H1 (cell line): ENCODE measurements around the gene PTCH1. TPM values are rescaled to one million over a fixed set of nuclear protein-coding genes. Genes with fewer than 3 reads are reported as not detected.

Experiments
- CTCF ChIA-PET: fragments of 300-600 bp; sonication (Branson Sonifier 250); formaldehyde crosslinking; loops from one replicate; lab custom pipeline; 2021; ENCODE audit not compliant: partially characterized antibody; lab: Charles Lee
- POLR2A ChIA-PET: fragments of 300-600 bp; sonication (Branson Sonifier 250); formaldehyde crosslinking; loops from one replicate; lab custom pipeline; 2021; ENCODE audit warnings: inconsistent platforms; ENCODE audit not compliant: partially characterized antibody; lab: Charles Lee
- DNase-seq, 2 experiments: peaks; one replicate each; pipeline versions ENCODE4 v3.0.0 to v3.0.0-alpha.2; 2010 to 2022; ENCODE audit warnings: low spot score in 2 of 2, low read depth in 1 of 2, mixed read lengths in 1 of 2
- FAIRE-seq: peaks from 2 replicates; lab custom pipeline; 2011; peaks lifted over from hg19 to GRCh38; lab: Jason Lieb, UNC
- H2AFZ ChIP-seq: 2 replicates; pipeline ENCODE4 v1.8.1; 2012; ENCODE audit warnings: low read length, inconsistent platforms
- H2AK5ac ChIP-seq: 2 replicates; pipeline ENCODE4 v1.6.1; 2013; ENCODE audit warnings: low read depth, low read length
- H2BK120ac ChIP-seq: replicated peaks from 2 replicates; pipeline ENCODE3; 2013; ENCODE audit warnings: low read depth, low read length, inconsistent platforms
- H2BK12ac ChIP-seq: 2 replicates; pipeline ENCODE4 v1.6.1; 2013; ENCODE audit warnings: low read depth, low read length
- H2BK15ac ChIP-seq: 2 replicates; pipeline ENCODE4 v1.6.1; 2013; ENCODE audit warnings: low read length
- H2BK20ac ChIP-seq: 2 replicates; pipeline ENCODE4 v1.6.1; 2013; ENCODE audit warnings: low read length
- H2BK5ac ChIP-seq: 2 replicates; pipeline ENCODE4 v1.6.1; 2013; ENCODE audit warnings: low read depth, low read length
- H3K14ac ChIP-seq: 2 replicates; pipeline ENCODE4 v1.6.1; 2013; ENCODE audit warnings: inconsistent platforms; ENCODE audit not compliant: insufficient read length
- H3K18ac ChIP-seq: 2 replicates; pipeline ENCODE4 v1.6.1; 2013; ENCODE audit warnings: low read length; ENCODE audit errors: extremely low read depth
- H3K23ac ChIP-seq: 2 replicates; pipeline ENCODE4 v1.6.1; 2013; ENCODE audit warnings: inconsistent platforms; ENCODE audit not compliant: insufficient read length
- H3K23me2 ChIP-seq: 2 replicates; pipeline ENCODE4 v1.6.1; 2013; ENCODE audit warnings: low read depth, low read length
- H3K27ac ChIP-seq: 2 replicates; pipeline ENCODE4 v1.6.1; 2011; ENCODE audit warnings: low read depth, low read length, inconsistent platforms
- H3K27me3 ChIP-seq, 4 experiments: replicated peaks in 1 of 4; 1 replicate in 1 of 4; 2 replicates in 3 of 4; pipeline versions ENCODE4 v1.6.1 to v1.8.1; 2011 to 2013; ENCODE audit warnings: low read length in 3 of 4, mild to moderate bottlenecking in 3 of 4, inconsistent platforms in 2 of 4, mixed read lengths in 2 of 4, moderate library complexity in 1 of 4; ENCODE audit not compliant: control insufficient read depth in 3 of 4, insufficient read depth in 3 of 4; ENCODE audit errors: extremely low read depth in 1 of 4
- H3K36me3 ChIP-seq, 4 experiments: 2 replicates each; pipeline versions ENCODE4 v1.6.1 to v1.8.1; 2011 to 2013; ENCODE audit warnings: mild to moderate bottlenecking in 4 of 4, low read length in 3 of 4, moderate library complexity in 2 of 4, control low read depth in 1 of 4, inconsistent platforms in 1 of 4; ENCODE audit not compliant: insufficient read depth in 4 of 4, control insufficient read depth in 2 of 4
- H3K4ac ChIP-seq: replicated peaks from 2 replicates; pipeline ENCODE3; 2013; ENCODE audit warnings: low read length, low read depth, mixed read lengths, inconsistent platforms; ENCODE audit not compliant: insufficient read length
- H3K4me1 ChIP-seq, 4 experiments: replicated peaks in 1 of 4; 1 replicate in 1 of 4; 2 replicates in 3 of 4; pipeline versions ENCODE4 v1.6.1 to v1.8.1; 2011 to 2013; ENCODE audit warnings: low read length in 3 of 4, inconsistent platforms in 2 of 4, mixed read lengths in 1 of 4; ENCODE audit not compliant: insufficient read depth in 4 of 4, control insufficient read depth in 3 of 4
- H3K4me2 ChIP-seq, 2 experiments: 2 replicates each; pipeline versions ENCODE4 v1.6.1 to v1.8.1; 2011 to 2013; ENCODE audit warnings: low read depth in 2 of 2, low read length in 2 of 2, control low read depth in 1 of 2, inconsistent platforms in 1 of 2, mild to moderate bottlenecking in 1 of 2; ENCODE audit not compliant: insufficient read depth in 1 of 2
- H3K4me3 ChIP-seq, 4 experiments: fragments of 200-600, 300-600 bp in 1 of 4; sonication (generic), shearing (Covaris generic), sonication (Bioruptor Twin) in 1 of 4; 2 replicates each; pipeline versions ENCODE4 v1.5.1 to v1.8.1; 2011 to 2016; ENCODE audit warnings: low read length in 4 of 4, low read depth in 3 of 4, control low read depth in 2 of 4, inconsistent platforms in 2 of 4, mild to moderate bottlenecking in 2 of 4, mixed read lengths in 1 of 4, moderate library complexity in 1 of 4; ENCODE audit not compliant: insufficient read depth in 2 of 4; ENCODE audit errors: extremely low read depth in 1 of 4
- H3K56ac ChIP-seq: replicated peaks from 2 replicates; pipeline ENCODE3; 2013; ENCODE audit warnings: low read depth, mild to moderate bottlenecking, mixed read lengths, low read length, inconsistent platforms; ENCODE audit not compliant: insufficient read length
- H3K79me1 ChIP-seq: 2 replicates; pipeline ENCODE4 v1.6.1; 2013; ENCODE audit warnings: low read depth, low read length, control low read depth
- H3K79me2 ChIP-seq, 2 experiments: 2 replicates each; pipeline versions ENCODE4 v1.6.1 to v1.8.1; 2012 to 2013; ENCODE audit warnings: low read length in 2 of 2, mild to moderate bottlenecking in 2 of 2, inconsistent platforms in 1 of 2; ENCODE audit not compliant: insufficient read depth in 2 of 2, control insufficient read depth in 1 of 2
- H3K9ac ChIP-seq, 4 experiments: replicated peaks in 1 of 4; 1 replicate in 1 of 4; 2 replicates in 3 of 4; pipeline versions ENCODE4 v1.6.1 to v1.8.1; 2011 to 2013; ENCODE audit warnings: low read depth in 3 of 4, low read length in 3 of 4, control low read depth in 2 of 4, mild to moderate bottlenecking in 2 of 4, moderate library complexity in 2 of 4, inconsistent platforms in 1 of 4; ENCODE audit errors: extremely low read depth in 1 of 4
- H3K9me3 ChIP-seq, 2 experiments: 2 replicates each; pipeline versions ENCODE4 v1.6.1 to v1.8.1; 2012 to 2013; ENCODE audit warnings: mild to moderate bottlenecking in 2 of 2, moderate library complexity in 2 of 2, control low read depth in 1 of 2, inconsistent platforms in 1 of 2, low read depth in 1 of 2, low read length in 1 of 2, mixed read lengths in 1 of 2; ENCODE audit not compliant: insufficient read depth in 2 of 2
- H4K20me1 ChIP-seq, 2 experiments: replicated peaks in 1 of 2; 2 replicates each; pipeline versions ENCODE3 to v1.8.1; 2011 to 2013; ENCODE audit warnings: inconsistent platforms in 2 of 2, low read length in 2 of 2, mild to moderate bottlenecking in 1 of 2; ENCODE audit not compliant: insufficient read depth in 2 of 2, control insufficient read depth in 1 of 2
- H4K5ac ChIP-seq: 2 replicates; pipeline ENCODE4 v1.6.1; 2013; ENCODE audit warnings: low read length, low read depth, mixed read lengths, inconsistent platforms; ENCODE audit not compliant: insufficient read length
- H4K8ac ChIP-seq: 2 replicates; pipeline ENCODE4 v1.8.0; 2013; ENCODE audit warnings: mild to moderate bottlenecking, moderate library complexity, low read length, inconsistent platforms; ENCODE audit not compliant: insufficient read depth; ENCODE audit errors: extremely low read depth
- H4K91ac ChIP-seq: replicated peaks from 2 replicates; pipeline ENCODE3; 2013; ENCODE audit warnings: low read length, mixed read lengths, inconsistent platforms; ENCODE audit not compliant: insufficient read length
- CBX5 ChIP-seq: fragments of 300-800, 300-1000 bp; sonication (generic); IDR thresholded peaks from 2 replicates; pipeline ENCODE4 v1.7.1; 2016; ENCODE audit warnings: antibody characterized with exemption, low read length, low read depth
- CREB1 ChIP-seq: IDR thresholded peaks from 2 replicates; pipeline ENCODE4 v1.6.1; 2012; ENCODE audit warnings: inconsistent platforms
- CTBP2 ChIP-seq: IDR thresholded peaks from 2 replicates; pipeline ENCODE4 v1.7.0; 2011; ENCODE audit warnings: borderline replicate concordance, mild to moderate bottlenecking, moderate library complexity, mixed read lengths, low read length; ENCODE audit not compliant: insufficient read depth, insufficient read length
- EGR1 ChIP-seq: IDR thresholded peaks from 2 replicates; pipeline ENCODE4 v1.6.1; 2011; ENCODE audit warnings: low read depth, low read length, borderline replicate concordance
- GTF2F1 ChIP-seq: IDR thresholded peaks from 2 replicates; pipeline ENCODE4 v1.6.1; 2012; ENCODE audit warnings: low read depth, low read length, improper control_type of control experiment, borderline replicate concordance
- JUN ChIP-seq: IDR thresholded peaks from 2 replicates; pipeline ENCODE4 v1.6.1; 2011; ENCODE audit warnings: low read depth, mild to moderate bottlenecking, improper control_type of control experiment, low read length
- NRF1 ChIP-seq: IDR thresholded peaks from 2 replicates; pipeline ENCODE4 v1.6.1; 2011; ENCODE audit warnings: mild to moderate bottlenecking, low read depth, low read length, improper control_type of control experiment
- PHF8 ChIP-seq: fragments of 200-600 bp; sonication (generic); conservative IDR thresholded peaks from 2 replicates; pipeline ENCODE4 v1.7.1; 2012; ENCODE audit warnings: low read depth, mild to moderate bottlenecking, inconsistent platforms, low read length, moderate library complexity
- POLR2A ChIP-seq, 2 experiments: IDR thresholded peaks; 1 replicate in 1 of 2; 2 replicates in 1 of 2; pipeline ENCODE4 v1.6.1; 2011; ENCODE audit warnings: low read depth in 2 of 2, low read length in 2 of 2, mild to moderate bottlenecking in 2 of 2; ENCODE audit errors: control extremely low read depth in 1 of 2
- POU5F1 ChIP-seq: IDR thresholded peaks from 2 replicates; pipeline ENCODE4 v1.6.1; 2011; ENCODE audit warnings: low read depth, mild to moderate bottlenecking, low read length, moderate library complexity
- RBBP5 ChIP-seq: IDR thresholded peaks from 2 replicates; pipeline ENCODE4 v1.7.1; 2012; ENCODE audit warnings: low read depth, mild to moderate bottlenecking, inconsistent platforms, low read length, moderate library complexity, borderline replicate concordance
- SIN3A ChIP-seq, 2 experiments: IDR thresholded peaks in 1 of 2; conservative IDR thresholded peaks in 1 of 2; 2 replicates each; pipeline ENCODE4 v1.6.1; 2011 to 2012; ENCODE audit warnings: low read length in 2 of 2, improper control_type of control experiment in 1 of 2, low read depth in 1 of 2, mild to moderate bottlenecking in 1 of 2
- SP2 ChIP-seq: IDR thresholded peaks from 2 replicates; pipeline ENCODE4 v1.6.1; 2012; ENCODE audit warnings: mild to moderate bottlenecking, low read length, inconsistent platforms
- SP4 ChIP-seq: IDR thresholded peaks from 2 replicates; pipeline ENCODE4 v1.6.1; 2012; ENCODE audit warnings: low read length, inconsistent platforms
- TBP ChIP-seq: IDR thresholded peaks from 2 replicates; pipeline ENCODE4 v1.6.1; 2011; ENCODE audit warnings: low read depth, low read length, improper control_type of control experiment
- ZNF274 ChIP-seq: IDR thresholded peaks from 2 replicates; pipeline ENCODE4 v1.7.0; 2012; ENCODE audit warnings: low read length, borderline replicate concordance; ENCODE audit errors: extremely low read depth
- WGBS, 2 experiments: shearing (Covaris generic) in 1 of 2; methylation state at CpG; one replicate each; pipeline versions ENCODE4 v1.1.6 to v1.1.7; 2013 to 2015; ENCODE audit warnings: low lambda C conversion rate in 2 of 2, mixed read lengths in 2 of 2, inconsistent platforms in 1 of 2, low coverage in 1 of 2, missing lambda C conversion rate in 1 of 2; ENCODE audit not compliant: insufficient replicate concordance in 2 of 2, insufficient coverage in 1 of 2, insufficient read length in 1 of 2; ENCODE audit errors: extremely low coverage in 1 of 2, missing lambda C conversion rate in 1 of 2; 5-methylcytosine and 5-hydroxymethylcytosine counted together
- polyA plus RNA-seq, 7 experiments: library from polyadenylated mRNA; depleted of rRNA in 3 of 7; stranded (reverse) in 5 of 7; unstranded in 2 of 7; fragments of >200 nt in 5 of 7; fragments of 200-250 nt in 2 of 7; gene quantifications; 1 replicate in 5 of 7; 2 replicates in 1 of 7; 4 replicates in 1 of 7; pipeline versions ENCODE4 v1.2.1 to v1.2.3, GENCODE V29; 2011 to 2013; ENCODE audit warnings: missing spikeins in 2 of 7, mixed read lengths in 2 of 7
- total RNA-seq: library from RNA; stranded (reverse); fragmentation: NEBNext Ultra II Directional; extraction: Animal tissue kit (Norgen Biotek cat#: 25700); gene quantifications from 2 replicates; pipeline ENCODE4 v1.2.1, GENCODE V29; 2021

PTCH1 gene
- total and polyA plus RNA-seq, 2 of the 8 experiments (the other 6 are each of a cell fraction or from before 2014, with no cell fraction given) = 6.4 to 34.1 TPM

DNA sequence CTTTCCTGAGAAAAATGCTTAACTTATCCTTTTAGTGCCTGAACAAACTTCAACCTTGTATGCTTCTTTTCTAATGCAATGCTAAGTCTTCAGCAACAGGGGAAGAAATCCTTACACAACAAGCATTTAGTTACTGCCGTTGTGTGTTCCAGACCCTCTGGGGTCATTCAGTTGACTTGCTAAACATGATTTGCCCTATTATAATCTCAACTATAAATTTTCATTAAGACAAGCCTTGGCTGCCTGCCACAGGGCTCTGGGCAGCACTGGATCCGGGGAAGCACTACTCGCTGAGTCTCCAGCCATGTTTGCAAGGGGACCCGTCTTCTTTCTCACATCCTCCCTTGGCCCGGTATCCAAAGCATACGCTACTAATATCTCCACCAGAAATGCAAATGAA lies 58.1 kb downstream of the PTCH1 start:
- H3K4me3 ChIP-seq = no peak overlapping the region
- H3K4me1 ChIP-seq = peaks cover 4 to 14% (median 8%) of the 10 kb centered on the region in 4 experiments
- H3K23ac ChIP-seq = no peak overlapping the region
- H4K20me1 ChIP-seq = peaks cover 0 to 3% of the 10 kb centered on the region in 2 experiments
- no peak overlapping the region; the same call in 1 of the 2 replicates for H4K8ac ChIP-seq
- DNase-seq = no peak
- H3K9me3 ChIP-seq = no peaks in the 10 kb centered on the region
- H2AK5ac ChIP-seq = no peak overlapping the region
- no peaks in the 10 kb centered on the region for H3K23me2 ChIP-seq
- peaks cover 6 to 86% (median 35%) of the 10 kb centered on the region in 4 experiments; a peak in 6 of 8 replicates for H3K36me3 ChIP-seq
- H4K91ac ChIP-seq = no peak overlapping the region
- H3K27ac ChIP-seq = no peak overlapping the region
- H3K18ac ChIP-seq = no peak overlapping the region
- H3K9ac ChIP-seq = no peak overlapping the region
- 92% methylated on average over 6 of the region's 6 CpGs; no CpG with 5 or more reads in 1 of the 2 experiments for WGBS, 2 experiments
- H4K5ac ChIP-seq = no peak overlapping the region
- H2BK5ac ChIP-seq = no peak overlapping the region
- H3K79me2 ChIP-seq = no peaks in the 10 kb centered on the region
- FAIRE-seq = no peak
- no peak overlapping the region for H2BK15ac ChIP-seq
- no peaks in the 10 kb centered on the region for H3K27me3 ChIP-seq
- no peak overlapping the region for H2BK120ac ChIP-seq
- H2AFZ ChIP-seq = no peak overlapping the region
- no peak overlapping the region for H3K14ac ChIP-seq
- ChIA-PET CTCF (interaction anchor here (0.6 kb wide), 1 partner anchor 147 kb away, joined by 3 read pairs; no protein-coding TSS in a partner anchor), POLR2A (no interaction called here)
- H2BK20ac ChIP-seq = no peak overlapping the region
- no peaks in the 10 kb centered on the region; the same call in 1 of the 2 replicates for H3K79me1 ChIP-seq
- no peak overlapping the region for H2BK12ac ChIP-seq
- H3K56ac ChIP-seq = no peak overlapping the region
- no peak overlapping the region for H3K4ac ChIP-seq
- H3K4me2 ChIP-seq = no peak overlapping the region
- TF ChIP-seq SP2 = no peak
- TF ChIP-seq JUN = no peak
- no peak for TF ChIP-seq POLR2A (IDR thresholded peaks at IDR 0.05; ENCODE audit: control extremely low read depth in 1 of 2, low read depth in 2 of 2, low read length in 2 of 2)
- no peak for TF ChIP-seq NRF1
- TF ChIP-seq ZNF274 = no peak
- TF ChIP-seq CREB1 = no peak
- TF ChIP-seq CTBP2 = no peak
- TF ChIP-seq SIN3A (conservative IDR thresholded peaks at IDR 0.05 in 1 of 2, IDR thresholded peaks at IDR 0.05 in 1 of 2; ENCODE audit: low read depth in 1 of 2, low read length in 2 of 2) = no peak
- no peak for TF ChIP-seq GTF2F1
- TF ChIP-seq PHF8 = no peak
- no peak for TF ChIP-seq RBBP5
- no peak for TF ChIP-seq EGR1
- no peak for TF ChIP-seq TBP
- no peak for TF ChIP-seq POU5F1
- no peak for TF ChIP-seq SP4
- TF ChIP-seq CBX5 = no peak
